COLO668 (cell line): Measurements from ENCODE around the gene PLA2G4F.
A peak's percentile ranks its signal among the peaks of the same experiment; 100 is the strongest.

Source experiments
- DNase-seq: peaks from one replicate; lab custom pipeline; 2025; ENCODE audit not compliant: unreplicated experiment; lab: John Stamatoyannopoulos, UW

PLA2G4F gene

DNA sequence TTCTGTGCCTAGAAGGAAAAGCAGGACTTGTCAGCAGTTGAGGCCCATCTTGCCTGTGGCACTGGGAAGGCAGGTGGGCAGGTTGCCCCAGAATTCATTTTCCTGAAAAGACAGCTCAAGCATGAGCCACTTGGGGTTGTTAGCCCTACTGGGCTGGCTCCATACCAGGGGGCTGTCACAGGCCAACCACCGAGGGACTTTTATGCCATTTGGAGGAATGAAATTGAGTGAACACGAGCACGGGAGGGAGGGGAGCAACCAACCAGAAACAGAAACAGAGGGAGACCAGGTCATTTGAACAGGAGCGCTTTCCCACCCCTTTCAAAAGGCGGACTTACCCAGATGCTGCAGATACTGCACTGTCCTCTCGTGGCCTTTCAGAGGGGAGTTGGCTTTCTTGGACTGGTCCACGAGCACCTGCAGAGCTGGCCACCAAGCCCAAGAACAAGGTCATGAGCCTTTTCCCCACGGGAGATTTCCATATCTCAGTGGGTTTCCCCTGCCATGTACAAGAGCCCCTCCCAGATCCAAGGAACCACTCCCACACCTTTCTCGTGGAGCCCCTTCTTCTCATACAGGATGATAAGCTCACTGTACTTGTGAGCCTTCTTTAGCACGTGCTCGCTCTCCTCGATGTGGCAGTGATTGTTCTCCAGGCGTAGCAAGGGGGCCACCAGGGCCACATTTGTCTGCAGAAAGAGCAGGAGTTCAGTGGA, 9.9 kb upstream of the PLA2G4F start:
- no peak for DNase-seq

DNA sequence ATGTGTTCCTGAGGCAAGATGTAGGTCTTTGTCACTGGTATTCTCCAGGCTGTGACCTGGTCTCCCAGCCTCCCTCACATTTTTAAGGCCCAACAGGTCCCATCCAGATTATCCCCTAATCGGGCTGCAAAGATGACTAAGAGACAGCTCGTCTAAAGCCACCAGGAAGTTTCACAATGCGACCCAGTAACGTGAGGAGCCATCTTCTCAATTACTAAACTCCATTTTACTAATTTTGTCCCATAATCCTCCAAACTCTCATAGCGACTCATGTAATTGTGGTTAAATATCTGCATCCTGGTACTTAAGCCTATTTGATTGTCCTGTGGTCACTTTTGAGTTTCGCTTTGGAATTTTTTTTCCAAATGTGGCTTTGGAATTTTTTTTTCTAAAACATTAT, 8.7 kb upstream of the PLA2G4F start:
- no peak for DNase-seq

DNA sequence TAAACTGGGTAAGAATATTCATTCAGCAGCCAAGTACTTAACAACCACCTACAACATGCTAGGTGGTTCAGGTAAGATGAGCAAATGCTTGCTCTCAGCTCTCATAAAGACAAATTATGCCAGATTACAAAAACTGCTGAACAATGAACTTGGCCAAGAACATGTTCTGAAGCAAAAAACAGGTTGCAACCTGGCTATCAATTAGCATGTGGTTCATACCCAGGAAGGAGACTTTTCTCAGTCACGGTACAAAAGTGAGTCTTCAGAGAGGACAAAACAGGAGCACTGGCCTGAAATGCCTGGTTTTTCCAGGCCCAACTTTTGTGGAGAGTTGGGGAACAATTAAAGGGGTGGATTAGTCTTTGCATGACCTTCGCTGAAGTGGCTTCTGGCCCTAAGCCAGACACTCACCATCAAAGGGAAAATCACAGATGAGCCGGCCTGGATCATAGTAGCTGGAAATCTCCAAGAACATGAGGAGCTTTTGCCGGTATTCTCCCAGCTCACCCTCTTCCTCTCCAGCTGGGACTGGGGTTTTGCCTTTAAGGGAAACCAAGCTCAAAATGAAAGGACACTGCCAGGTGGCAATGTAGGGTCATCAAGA, 7.6 kb upstream of the PLA2G4F start:
- DNase-seq, result no peak

DNA sequence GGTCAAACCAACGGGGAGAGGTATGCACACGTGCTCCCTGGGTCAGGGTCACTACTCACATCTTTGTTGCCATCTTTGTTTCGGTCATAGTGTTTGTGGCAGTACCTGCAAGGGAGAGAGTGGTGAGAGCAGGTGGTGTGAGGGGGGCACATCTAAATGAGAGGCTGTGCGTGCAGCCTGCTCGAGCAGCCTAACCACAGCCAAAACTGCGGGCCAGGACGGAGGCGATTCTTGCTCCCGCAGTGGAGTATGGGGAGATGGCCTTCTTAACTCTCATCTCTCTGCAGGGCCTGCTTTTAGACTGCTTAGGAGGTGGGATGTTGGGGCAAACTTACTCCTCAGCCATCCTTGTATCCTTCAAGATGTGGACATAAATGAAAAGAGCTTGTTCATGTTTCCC, 6.9 kb upstream of the PLA2G4F start:
- DNase-seq, result no peak

DNA sequence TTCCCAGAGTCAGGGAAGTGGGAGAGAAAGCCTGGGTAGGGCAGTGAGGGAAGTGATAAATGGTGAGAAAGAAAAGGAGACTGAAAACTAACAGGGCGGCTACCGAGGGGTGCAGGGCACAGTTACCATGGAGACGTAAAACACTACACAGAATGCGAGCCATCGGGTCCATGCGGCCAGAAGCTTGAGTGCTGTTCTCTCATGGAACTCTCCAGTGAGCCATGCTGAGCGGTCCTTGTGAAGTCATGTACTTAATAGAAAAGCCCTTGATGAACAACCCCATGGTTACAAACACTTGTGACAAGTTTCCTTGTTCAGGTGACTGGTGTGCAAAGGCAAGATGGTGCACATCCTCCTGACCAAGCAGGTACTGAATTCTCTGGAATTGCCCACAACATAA, 3.7 kb upstream of the PLA2G4F start:
- DNase-seq, result no peak

DNA sequence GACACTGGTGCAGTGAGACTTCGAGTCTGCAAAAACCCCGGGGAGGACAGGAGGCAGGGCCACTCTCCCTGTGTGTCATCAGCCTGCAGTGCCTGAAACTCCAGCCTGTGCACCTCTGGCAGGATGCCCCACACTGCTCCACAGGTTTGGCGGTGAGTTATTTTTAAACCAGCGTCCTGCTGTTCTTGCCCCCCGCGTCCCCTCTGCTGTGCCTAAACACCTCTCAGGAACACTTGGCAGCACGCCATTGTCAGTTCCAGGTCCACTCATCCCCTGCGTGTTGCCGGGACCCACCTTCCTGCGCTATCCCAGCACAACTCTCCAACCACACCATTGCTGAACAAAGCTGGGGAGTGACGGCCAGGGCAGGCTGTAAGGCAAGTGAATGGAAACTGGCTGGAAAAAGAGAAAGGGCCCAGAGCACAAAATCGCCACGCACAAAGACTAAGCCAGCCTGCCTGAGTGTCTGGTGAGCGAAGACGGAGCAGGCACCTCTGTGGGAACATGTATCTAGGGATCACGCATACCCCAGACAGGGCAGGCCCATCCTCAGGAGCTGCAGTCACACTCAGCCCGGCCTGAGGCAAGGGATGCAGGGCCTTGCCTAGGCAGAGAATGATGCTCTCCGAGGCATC, 3.1 kb upstream of the PLA2G4F start:
- DNase-seq, result no peak

DNA sequence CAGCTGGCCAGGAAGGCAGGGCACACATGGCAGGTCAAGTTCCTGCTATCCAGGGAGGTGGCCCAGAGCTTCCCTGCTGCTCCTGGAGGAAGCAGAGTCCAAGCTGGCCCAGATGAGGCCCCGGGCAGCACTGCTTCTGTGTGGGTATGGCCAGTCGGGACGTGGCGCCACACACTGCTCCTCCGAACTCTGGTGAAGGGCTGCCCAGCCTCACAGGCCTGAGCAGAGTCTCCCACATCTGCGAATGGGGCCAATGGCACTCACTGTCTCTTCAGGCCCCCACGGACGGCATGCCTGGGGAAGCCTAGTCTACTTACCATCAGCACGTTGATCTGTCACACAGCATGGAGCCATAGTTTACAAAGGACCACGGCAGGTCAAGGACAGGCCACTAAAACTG, 2.5 kb upstream of the PLA2G4F start:
- DNase-seq, result no peak

DNA sequence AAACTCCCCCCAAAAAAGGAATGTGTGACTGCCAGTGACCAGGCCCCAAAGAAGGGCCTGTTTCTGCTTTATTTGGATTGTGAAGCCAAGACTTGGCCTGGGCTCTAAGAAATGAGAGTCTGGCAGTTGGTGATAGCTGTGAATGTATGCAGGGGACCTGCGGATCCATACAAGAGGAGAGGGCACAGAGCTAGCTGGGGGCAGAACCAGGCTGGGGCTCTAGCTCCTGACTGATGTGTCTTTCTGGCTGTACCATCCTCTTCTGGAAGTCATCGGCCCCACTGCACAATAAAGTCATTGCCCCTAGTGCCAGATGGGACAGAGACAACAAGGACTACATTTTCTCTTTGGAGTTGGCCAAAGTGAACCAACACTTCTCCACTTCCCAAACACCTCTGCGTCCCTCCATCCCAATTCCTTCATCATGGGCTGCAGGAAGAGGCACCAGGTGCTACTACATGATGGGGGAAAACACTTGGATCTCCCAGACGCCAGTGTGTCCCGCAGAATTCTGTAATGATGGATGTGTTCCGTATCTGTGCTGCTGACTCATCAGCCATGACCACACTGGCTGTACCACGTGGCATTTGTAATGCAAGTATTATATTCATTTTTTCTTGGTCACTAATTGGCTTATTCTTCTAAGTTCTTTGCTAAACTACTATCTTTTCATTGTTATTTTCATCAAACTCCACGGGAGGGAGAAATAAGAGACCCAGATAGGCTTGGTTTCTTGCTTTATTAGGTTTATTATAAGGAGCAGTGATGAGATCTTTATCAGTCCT, 1.7 kb upstream of the PLA2G4F start:
- no peak for DNase-seq

DNA sequence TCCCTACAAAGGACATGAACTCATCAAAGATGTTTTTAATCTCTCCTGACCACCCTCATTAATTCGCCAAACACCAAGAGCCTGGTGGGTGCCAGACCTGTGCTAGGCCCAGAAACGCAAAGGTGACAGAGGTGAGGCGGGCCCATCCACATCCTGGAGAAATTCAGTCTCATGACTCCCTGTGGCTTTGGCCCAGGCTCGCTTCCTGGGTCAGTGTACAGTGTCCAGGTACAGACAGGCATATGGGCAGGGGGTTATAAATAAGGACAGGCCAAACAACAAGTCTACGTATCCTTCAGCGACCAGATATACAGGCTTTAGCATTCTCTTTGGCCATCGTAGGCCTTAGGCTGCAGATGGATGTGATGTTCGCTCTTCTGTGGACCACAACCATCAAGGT, 945 bp upstream of the PLA2G4F start:
- DNase-seq, result no peak

DNA sequence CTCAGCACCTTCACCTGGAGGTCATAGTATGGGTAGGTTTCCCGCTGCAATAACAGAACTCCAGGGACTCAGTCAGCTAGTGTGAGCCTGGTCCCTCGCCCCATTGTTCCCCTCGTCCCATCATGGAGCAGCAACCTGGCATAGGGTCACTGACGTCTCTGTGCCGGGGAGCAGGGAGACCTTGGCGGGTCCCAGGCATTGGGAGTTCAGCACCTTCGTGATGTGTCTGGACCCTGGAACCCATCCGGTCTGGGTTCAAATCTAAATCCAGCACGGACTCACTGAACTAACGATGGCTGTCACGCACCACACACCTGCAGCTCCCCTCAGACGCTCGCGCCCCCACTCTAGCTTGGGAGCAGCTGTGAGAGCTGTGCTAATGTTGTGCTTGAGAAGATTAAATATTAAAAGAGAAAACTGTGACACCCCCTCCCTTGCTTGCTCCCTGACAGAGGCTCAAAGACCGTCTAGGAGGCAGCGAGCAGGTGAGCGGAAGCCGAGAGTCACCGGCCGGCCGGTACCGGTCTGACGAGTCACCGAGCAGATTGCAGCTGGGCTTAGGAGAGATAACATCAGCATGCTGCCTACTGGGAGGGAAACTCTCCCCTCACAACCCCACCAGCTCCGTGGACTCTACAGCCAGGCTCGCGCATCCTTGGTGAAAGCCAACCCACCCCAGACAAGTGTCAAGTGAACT, 742 bp downstream of the PLA2G4F start:
- DNase-seq, result peak; percentile 83

DNA sequence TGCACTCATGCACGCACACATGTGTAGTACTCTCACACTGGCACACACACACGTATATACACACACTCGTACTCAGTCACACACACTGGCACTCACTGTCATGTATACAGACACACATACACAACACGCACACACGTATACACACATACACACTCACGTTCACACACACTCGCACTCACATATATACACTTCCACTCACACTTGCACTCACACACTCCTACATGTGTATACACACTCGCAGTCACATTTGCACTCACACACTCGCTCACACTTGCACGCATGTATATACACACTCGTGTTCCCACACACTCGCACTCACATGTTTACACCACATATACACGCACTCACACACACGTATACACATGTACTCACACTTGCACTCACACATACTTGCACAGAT, 1.5 kb downstream of the PLA2G4F start:
- no peak for DNase-seq

DNA sequence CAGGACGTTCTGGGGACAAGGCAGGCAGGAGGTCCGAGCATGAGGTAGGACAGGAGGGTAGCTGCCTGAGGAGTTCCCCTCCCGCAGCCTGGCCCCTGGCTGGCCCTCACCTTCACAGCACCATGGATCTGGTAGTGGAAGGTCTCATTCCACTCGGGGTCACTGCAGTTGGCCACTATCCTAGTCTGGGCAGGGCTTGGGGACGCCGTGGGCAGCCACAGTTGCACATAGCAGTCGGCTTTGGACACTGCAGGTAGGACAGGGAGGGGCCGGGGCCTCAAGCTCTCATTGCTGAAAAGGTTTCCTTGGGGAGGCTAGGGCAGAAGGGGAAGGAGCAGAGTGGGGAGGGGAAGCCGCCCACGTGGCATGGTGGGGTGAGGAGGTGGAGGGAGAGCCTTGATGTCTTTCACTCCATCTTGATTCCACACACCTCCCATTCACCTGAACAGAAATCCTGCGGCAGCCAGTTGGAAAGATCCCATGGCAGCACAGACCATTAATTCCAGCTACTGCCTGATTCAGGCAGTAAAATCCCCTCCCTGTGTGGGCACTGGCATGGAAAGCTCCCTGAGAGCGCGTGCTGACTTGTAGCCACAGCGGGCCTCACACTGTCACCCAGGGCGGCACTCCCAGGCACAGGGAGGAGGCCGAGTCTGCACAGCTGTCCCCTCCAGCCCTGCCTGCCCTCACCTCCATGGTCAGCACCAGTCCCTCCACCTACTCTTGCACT, 2.1 kb downstream of the PLA2G4F start:
- DNase-seq, result peak; percentile 35

DNA sequence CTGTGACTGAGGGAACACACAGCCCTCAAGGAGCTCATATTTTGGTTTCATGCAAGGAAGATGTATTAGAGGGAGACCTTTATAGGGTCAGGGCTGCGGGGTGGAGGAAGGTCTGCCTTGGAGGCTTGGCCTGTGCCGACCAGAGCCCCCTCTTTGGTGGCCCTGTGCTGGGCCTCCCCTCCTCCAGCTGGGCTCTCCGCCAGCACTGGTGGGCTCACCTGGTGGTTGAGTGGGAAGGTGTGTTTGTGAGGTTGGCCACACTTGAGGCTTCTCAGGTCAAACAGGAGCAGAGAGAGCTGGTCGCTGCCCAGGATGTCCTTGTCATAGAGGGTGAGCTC, 2.6 kb downstream of the PLA2G4F start:
- DNase-seq, result no peak

DNA sequence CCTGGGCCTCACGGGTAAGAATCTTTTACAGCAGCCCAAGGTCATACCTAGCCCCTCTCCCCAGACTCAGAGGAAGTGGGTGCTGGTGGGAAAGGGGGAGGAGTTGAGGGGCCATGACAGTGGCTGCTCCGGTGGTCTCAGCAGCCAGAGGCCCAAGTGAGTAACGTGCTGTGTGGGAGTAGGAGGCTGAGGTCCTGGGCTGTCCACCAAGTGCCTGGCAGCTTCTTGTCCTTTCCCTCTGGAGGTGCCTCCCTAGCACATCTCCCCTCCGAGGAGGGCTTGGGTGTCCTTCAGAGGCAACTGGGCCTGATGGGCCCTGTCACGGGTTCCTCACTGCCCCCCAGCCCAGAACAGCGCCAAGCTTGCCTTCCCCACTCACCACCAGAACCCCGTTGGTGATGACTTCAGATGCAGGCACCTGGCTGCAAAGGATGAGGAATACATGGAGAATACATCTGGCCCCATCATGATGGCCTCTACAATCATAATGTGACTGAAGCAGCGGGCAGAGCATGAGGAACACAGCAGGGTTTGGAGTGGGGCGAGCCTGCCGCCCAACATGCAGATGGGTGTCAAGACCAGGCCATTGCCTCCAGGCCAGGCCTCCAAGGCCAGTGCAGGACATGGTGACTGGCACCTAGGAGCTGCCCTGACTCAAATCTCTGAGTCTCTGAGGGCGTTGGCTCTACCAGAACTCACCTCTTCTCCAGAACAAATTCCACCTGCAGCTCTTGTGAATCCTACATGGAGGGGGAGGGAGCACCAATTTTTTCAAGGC, 3.3 kb downstream of the PLA2G4F start:
- no peak for DNase-seq

DNA sequence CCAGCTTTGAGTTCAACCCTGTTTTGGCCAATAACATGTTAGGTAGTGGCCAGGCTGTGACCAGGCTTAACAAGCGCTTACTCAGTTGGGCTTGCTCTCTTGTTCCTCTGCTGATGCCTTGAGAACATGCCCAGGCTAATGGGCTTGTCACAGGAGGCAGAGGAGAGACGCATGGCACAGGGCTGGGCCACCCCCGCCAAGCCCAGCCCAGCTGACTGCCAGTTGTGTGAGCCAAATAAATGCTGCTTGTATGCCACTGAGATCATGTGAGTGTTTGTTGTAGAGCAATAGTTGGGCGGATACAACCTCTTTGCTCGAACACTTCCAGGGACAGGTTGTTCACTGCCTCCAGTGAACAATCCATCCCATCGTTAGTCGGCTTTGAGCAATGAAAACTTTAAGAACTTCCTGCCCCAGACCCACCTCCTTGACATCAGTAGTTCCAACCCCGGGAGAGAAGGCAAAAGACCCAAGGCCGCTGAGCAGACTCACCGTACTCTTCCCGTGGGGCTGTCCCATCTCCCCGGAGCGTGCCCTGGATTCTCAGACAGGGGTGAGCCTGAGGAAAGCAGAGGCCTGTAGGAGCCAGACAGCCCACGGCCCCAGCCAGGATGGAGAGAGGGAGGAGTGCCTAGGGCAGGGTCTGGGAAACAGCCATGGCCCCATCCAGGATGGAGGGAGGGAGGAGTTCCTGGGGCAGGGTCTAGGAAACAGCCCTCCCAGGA, 4.1 kb downstream of the PLA2G4F start:
- no peak for DNase-seq

DNA sequence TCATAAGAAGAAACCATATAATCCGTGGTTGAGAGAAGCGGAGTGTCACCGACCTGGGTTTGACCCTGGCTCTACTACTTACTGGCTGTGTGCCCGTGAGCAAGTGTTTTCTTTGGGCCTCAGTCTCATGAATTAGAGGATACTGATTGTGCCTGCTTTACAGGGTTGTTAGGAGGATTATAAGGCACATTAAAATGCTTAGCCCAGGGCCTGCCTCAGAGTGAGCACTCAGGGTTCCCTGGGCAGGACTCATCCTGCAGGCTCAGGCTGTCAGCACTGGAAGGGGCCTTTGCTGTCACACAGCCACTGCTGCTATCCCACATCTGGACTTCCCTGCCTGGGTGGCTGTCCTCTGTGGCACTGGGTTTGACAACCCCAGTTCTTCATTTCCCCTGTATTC, 4.7 kb downstream of the PLA2G4F start:
- no peak for DNase-seq

DNA sequence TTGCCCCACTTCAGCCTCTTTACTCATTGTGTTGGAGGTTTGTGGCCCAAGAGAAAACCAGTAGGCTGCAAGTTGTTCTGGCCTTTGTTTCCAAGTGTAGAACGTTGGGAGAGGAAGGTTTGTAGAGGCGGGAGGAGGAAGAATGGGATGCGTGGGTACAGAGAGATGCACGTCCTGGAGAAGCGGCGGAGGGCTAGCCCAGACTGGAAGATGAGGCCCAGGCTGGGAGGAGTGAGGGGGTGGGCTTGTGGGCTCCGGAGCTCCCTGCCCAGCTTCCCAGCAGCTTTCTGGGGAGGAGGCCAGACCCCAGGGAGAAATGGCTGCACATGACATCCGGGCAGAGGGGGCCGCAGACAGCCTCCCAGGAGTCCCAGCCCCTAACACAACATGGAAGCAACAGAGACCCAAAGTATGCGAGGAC, 5.3 kb downstream of the PLA2G4F start:
- no peak for DNase-seq

DNA sequence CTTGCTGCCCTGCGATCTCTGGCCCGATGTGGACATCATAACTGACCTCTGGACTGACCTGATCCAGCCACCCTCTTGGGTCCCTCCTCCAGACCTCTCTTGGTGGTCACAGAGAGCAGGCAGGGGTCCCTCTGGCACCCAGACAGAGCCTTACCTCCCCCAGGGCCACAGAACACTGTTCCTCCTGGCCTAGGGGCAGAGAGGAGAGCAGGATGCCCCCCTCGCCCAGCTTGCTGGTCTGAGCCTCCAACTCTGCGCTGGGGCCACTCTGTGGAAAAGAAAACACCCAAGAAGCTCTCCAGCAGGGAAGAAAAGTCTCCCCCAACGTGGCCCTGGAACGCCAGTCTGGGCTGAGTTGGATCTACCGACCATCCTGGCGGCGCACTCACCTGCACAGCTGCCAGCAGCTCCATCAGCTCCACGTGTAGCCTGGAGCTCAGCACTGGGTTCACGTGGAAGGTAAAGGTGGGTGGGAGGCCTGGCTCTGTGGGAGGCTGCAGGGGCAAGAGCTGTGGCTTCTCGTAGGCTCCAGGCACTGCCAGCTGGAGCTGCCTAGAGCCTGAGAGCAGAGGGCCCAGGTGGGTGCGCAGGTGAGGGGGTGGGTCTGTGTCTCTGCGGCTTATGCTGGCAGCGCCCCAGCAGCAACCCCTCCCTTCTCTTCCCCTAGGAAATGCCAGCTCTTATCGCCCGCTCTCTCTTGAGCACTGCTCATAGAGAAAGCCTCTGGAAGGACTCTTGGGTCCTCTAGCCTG, 6.0 kb downstream of the PLA2G4F start:
- no peak for DNase-seq
